ENCODE data around the gene WDR43. TPM values are rescaled to one million over a fixed set of nuclear protein-coding genes. Genes with fewer than 3 reads are reported as not detected.
"Not testable (repeated sequence)": the region's sequence is repeated elsewhere in the genome, so short reads cannot be mapped to it uniquely, and the experiment has no call there.

Gene WDR43
- total RNA-seq, 1 donor from 2014 or later = 190 TPM

DNA sequence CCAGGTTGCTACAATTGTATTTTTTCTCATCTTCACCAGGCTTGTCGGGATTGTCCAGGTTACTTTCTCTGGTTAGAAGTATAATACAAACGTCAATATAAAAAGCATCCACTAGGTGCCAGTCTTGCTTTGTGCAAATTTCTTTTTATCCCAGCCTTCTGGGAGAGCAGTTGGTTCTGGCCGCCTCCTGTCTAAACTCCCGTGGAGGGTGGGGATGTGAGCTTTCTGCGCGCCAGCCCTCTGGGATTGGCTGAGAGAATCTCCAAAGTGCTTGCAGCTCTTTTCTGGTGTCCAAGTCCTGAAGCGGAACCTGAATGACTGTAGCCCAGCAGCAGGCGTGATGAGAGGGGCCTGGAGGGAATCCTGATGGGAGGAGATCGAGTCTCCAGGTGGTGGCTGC lies 64.2 kb downstream of the WDR43 start:
- Mint-ChIP-seq H3K27me3 (peaks cover 7% of the 10 kb centered on the region), H3K9me3 (no peaks in the 10 kb centered on the region), H3K27ac (no peak overlapping the region), H3K4me3 (no peak overlapping the region), H3K4me1 (peaks cover 12% of the 10 kb centered on the region), H3K36me3 (ENCODE audit: low read depth) (no peaks in the 10 kb centered on the region)
- intact Hi-C loops (cut with micrococcal nuclease) = loop anchor here (1.0 to 2.0 kb wide), 3 partner anchors 56 to 239 kb away; no protein-coding TSS in a partner anchor
- peak; percentile 86 for DNase-seq

DNA sequence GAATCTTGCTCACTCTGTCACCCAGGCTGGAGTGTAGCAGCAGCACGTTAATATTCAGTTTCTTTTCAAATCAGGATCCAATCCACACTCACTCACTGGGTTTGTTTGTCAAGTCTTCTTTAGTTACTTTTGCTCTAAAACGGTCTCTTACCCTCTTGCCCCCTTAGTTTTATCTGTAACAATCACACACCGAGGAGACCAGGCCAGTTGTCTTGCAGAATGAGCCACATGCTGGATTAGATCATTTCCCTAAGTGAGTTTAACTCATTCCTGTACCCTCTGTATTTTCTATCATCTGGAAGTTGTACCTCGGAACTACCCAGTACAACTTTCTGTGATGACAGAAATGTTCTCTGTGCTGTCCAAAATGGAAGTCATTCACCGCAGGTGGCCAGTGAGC lies 65.9 kb downstream of the WDR43 start:
- H3K36me3 Mint-ChIP-seq (ENCODE audit: low read depth) = no peaks in the 10 kb centered on the region
- no peak for DNase-seq
- intact Hi-C loops (cut with micrococcal nuclease) = no loop called here
- H3K4me3 Mint-ChIP-seq = no peak overlapping the region
- H3K9me3 Mint-ChIP-seq = no peaks in the 10 kb centered on the region
- peaks cover 14% of the 10 kb centered on the region for H3K27me3 Mint-ChIP-seq
- H3K27ac Mint-ChIP-seq = no peak overlapping the region
- peaks cover 11% of the 10 kb centered on the region for H3K4me1 Mint-ChIP-seq

DNA sequence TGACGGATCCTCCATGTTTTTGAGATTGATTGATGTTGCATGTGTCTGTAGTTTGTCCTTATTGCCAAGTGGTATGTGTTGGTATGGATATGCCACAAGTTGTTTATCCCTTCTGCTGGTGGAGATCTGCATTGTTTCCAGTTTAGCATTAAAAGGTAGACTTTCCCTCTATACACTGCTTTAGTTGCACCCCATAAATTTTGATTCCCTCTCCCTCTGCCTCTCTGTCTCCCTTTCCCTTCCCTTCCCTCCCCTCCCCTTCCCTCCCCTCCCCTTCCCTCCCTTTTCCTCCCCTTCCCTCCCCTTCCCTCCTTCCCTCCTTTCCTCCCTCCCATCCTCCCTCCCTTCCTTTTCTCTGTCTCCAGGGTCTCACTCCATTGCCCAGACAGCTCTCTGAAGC lies 68.0 kb downstream of the WDR43 start:
- intact Hi-C loops (cut with micrococcal nuclease) = no loop called here
- no peaks in the 10 kb centered on the region for H3K36me3 Mint-ChIP-seq (ENCODE audit: low read depth)
- no peak overlapping the region for H3K4me3 Mint-ChIP-seq
- no peak for DNase-seq
- H3K9me3 Mint-ChIP-seq = no peaks in the 10 kb centered on the region
- H3K4me1 Mint-ChIP-seq = peaks cover 4% of the 10 kb centered on the region
- peaks cover 13% of the 10 kb centered on the region for H3K27me3 Mint-ChIP-seq
- no peak overlapping the region for H3K27ac Mint-ChIP-seq

DNA sequence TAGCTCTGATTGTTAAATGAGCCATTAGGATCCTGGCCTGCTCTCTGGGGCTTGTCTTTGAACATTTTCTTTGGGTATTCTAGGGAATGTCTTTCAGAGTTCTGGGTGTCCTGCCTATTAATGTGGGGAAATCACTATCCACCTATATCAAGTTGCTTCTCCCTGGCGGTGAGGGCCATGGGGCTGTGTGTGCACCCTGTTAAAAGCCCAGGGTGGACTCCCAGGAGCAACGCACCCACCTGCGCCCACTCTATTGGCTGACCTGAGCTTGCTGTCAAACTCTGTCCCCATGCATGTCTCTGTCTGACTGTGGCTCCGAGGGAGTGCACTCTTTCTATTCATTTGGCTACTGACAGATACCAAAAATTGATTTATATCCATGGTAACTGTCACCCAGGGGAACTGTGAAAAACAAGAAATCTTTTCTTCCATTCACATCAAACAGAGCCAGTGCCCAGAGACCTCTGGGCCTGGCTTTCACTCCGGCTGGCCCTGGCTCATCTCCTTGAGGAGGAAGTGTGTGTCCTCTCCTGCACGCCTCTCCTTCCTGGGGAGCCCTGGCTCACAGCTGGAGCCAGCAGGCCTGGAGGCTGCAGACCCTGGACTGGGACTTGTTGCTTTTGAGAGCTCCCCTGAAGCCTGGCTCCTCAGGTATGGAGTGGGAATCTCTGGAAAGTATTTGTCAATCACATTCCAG lies 76.1 kb downstream of the WDR43 start:
- Mint-ChIP-seq H3K4me3 (no peak overlapping the region), H3K27ac (no peak overlapping the region), H3K36me3 (ENCODE audit: low read depth) (no peaks in the 10 kb centered on the region), H3K27me3 (peaks cover 7% of the 10 kb centered on the region), H3K9me3 (no peaks in the 10 kb centered on the region), H3K4me1 (peaks cover 7% of the 10 kb centered on the region)
- intact Hi-C loops (cut with micrococcal nuclease) = no loop called here
- DNase-seq = no peak

DNA sequence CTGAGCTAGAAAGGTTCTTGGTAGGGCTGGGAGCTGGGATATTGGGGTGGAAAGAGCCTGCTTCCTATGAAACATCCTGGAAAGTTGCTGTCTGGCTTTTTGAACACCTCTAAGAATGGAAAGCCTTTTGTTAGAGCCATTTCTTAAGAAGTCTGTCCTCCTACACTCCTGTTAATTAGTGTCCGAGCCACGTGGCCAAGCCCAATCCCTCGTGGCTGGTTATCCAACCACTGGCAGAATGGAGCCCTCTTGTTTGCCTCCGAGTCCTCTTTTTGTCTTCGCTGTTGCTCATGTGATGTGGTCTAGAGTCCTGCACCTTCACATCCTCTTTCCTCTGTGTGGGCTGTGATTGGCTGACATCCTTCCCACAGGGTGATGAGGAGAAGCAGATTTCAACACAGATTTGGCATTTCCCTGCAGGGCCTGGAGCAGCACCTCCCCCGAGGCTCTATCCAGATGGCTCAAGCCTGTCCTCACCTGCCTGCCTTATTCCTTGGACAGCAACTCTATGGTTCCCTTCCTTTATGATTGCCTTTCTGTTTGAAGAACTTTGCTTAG lies 78.4 kb downstream of the WDR43 start:
- Mint-ChIP-seq H3K27ac (no peak overlapping the region), H3K4me3 (no peak overlapping the region), H3K27me3 (peaks cover 6% of the 10 kb centered on the region), H3K36me3 (ENCODE audit: low read depth) (no peaks in the 10 kb centered on the region), H3K9me3 (no peaks in the 10 kb centered on the region), H3K4me1 (peaks cover 7% of the 10 kb centered on the region)
- DNase-seq = no peak
- intact Hi-C loops (cut with micrococcal nuclease) = no loop called here

DNA sequence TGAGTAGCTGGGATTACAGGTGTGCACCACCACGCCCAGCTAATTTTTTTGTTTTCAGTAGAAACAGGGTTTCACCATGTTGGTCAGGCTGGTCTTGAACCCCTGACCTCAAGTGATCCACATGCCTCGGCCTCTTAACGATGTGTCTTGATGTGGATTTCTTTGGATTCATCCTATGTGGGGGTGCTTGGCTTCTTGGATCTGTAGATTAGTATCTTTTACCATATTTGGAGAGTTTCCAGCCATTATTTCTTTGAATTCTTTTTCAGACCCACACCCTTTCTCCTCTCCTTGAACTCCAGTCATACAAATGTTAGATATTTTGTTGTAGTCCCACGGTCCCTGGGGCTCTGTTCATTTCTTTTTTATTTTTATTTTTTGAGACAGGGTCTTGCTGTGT lies 79.8 kb downstream of the WDR43 start:
- no peak for DNase-seq
- Mint-ChIP-seq H3K4me3 (no peak overlapping the region), H3K9me3 (no peaks in the 10 kb centered on the region), H3K27me3 (peaks cover 6% of the 10 kb centered on the region), H3K4me1 (peaks cover 7% of the 10 kb centered on the region), H3K36me3 (ENCODE audit: low read depth) (no peaks in the 10 kb centered on the region), H3K27ac (no peak overlapping the region)
- intact Hi-C loops (cut with micrococcal nuclease) = no loop called here

DNA sequence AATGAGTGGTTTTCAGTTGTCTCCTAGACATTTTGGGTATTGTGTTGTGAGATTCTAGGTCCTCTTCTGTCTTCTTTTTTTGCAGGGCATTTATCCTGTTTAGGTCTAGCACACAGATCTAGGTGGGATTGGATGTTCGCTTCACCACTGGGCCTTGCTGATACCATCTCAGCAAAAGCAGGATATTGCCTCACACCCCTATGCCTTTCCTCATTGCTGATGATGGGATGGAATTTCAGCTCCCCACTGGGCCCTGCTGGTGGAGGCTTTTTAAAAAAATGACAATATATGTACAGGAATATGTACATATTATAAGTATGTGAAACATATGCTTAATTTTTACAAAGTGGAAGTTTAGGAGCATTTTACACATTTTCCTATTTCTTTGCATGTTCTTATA lies 81.2 kb downstream of the WDR43 start:
- Mint-ChIP-seq H3K9me3 (no peaks in the 10 kb centered on the region), H3K27me3 (peaks cover 6% of the 10 kb centered on the region), H3K27ac (no peak overlapping the region), H3K36me3 (ENCODE audit: low read depth) (no peaks in the 10 kb centered on the region), H3K4me1 (peaks cover 7% of the 10 kb centered on the region), H3K4me3 (no peak overlapping the region)
- intact Hi-C loops (cut with micrococcal nuclease) = no loop called here
- DNase-seq = no peak

DNA sequence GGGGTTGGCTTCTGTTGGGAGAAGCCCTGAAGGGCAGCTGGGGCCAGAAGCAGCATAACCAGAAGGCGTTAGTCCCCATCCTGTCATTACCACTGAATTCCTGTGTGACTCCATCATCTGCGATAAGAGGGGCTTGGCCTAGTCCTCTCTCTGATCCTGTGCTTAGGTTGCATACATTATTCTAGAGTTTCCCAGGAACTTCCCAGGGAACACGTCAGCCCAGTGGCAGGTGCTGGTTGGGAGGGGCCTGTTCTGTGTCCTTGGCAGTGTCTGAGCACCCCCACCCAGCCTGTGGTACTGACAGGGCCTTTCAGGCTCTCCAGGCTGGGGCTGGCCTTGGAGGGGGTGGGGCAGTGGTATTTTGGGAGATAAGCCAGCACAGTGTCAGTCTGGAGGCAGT lies 82.1 kb downstream of the WDR43 start:
- no peak for DNase-seq
- no peaks in the 10 kb centered on the region for H3K36me3 Mint-ChIP-seq (ENCODE audit: low read depth)
- intact Hi-C loops (cut with micrococcal nuclease) = no loop called here
- no peak overlapping the region for H3K27ac Mint-ChIP-seq
- no peak overlapping the region for H3K4me3 Mint-ChIP-seq
- peaks cover 6% of the 10 kb centered on the region for H3K27me3 Mint-ChIP-seq
- H3K9me3 Mint-ChIP-seq = no peaks in the 10 kb centered on the region
- H3K4me1 Mint-ChIP-seq = peaks cover 7% of the 10 kb centered on the region

DNA sequence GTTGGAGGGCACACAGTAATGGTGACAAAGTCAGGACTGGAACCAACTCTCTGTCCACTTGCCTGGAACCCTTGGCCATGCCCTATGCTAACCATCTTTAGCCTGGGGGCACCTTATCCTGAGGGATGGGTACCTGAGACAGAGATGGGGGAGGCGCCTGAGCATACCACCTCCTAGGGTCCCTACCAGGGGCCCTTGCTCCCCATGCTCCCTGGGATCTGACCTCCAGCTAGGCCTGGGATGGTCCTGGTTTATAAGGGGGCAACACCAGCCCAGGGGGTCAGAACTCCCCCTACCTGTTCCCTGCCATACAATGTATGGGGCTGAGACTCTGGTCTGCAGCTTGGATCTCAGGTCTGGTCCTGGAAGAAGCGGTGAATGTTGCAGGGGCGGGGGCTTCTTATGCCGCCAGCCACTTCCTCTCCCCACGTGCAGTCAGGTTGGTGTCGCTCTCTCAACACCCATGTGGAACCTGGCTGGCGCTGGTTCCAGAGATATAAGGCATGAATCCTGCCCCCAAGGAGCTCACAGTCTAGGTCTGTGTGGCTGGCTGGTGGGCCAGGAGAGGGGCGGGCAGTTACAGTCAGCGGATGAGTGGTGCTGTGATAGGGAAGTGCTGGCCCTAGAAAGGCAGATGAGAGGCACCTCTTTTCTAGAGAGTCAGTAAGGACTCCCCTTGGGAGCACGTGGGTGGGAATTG lies 82.9 kb downstream of the WDR43 start:
- Mint-ChIP-seq H3K4me3 (no peak overlapping the region), H3K36me3 (ENCODE audit: low read depth) (no peaks in the 10 kb centered on the region), H3K27me3 (peaks cover 6% of the 10 kb centered on the region), H3K9me3 (no peaks in the 10 kb centered on the region), H3K4me1 (peaks cover 7% of the 10 kb centered on the region), H3K27ac (no peak overlapping the region)
- no peak for DNase-seq
- intact Hi-C loops (cut with micrococcal nuclease) = no loop called here

DNA sequence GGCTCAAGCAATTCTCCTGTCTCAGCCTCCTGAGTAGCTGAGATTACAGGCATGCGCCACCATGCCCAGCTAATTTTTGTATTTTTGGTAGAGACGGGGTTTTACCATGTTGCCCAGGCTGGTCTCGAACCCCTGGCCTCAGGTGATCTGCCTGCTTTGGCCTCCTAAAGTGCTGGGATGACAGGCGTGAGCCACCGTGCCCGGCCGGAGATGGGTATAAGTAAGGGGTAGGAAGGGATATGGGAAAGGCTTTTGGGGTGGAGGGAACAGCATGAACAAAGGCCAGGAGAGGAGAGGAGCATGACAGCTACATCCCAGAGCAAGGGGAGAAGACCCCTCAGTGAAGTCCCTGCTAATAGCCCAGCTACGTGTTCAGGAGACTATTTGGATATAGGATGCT lies 83.5 kb downstream of the WDR43 start:
- DNase-seq; H3K27ac Mint-ChIP-seq; H3K9me3 Mint-ChIP-seq; intact Hi-C loops (cut with micrococcal nuclease); H3K36me3 Mint-ChIP-seq (ENCODE audit: low read depth); H3K27me3 Mint-ChIP-seq; H3K4me3 Mint-ChIP-seq; H3K4me1 Mint-ChIP-seq: not testable (repeated sequence)

DNA sequence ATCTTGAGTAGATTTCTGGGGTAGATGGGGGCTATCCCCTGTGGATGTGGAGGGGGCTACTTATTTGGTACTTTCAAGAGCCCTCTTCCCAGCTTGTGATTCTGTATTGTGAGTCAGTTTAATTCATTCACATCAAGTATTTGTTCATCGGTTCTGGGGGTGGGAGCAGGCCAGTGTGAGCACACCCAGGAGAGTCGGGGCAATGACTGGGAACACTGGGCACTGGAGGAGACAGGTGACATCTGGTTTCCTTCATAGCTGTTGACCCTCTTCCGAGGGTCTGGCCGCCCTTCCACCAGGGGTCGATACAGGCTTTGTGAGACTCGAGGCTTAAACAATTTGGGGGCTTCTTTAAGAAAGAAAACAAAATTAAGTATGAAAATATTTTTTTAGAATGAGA lies 84.1 kb downstream of the WDR43 start:
- Mint-ChIP-seq H3K27ac (no peak overlapping the region), H3K27me3 (peaks cover 4% of the 10 kb centered on the region), H3K4me1 (no peaks in the 10 kb centered on the region), H3K4me3 (no peak overlapping the region), H3K9me3 (no peaks in the 10 kb centered on the region), H3K36me3 (ENCODE audit: low read depth) (no peaks in the 10 kb centered on the region)
- intact Hi-C loops (cut with micrococcal nuclease) = no loop called here
- DNase-seq = no peak

DNA sequence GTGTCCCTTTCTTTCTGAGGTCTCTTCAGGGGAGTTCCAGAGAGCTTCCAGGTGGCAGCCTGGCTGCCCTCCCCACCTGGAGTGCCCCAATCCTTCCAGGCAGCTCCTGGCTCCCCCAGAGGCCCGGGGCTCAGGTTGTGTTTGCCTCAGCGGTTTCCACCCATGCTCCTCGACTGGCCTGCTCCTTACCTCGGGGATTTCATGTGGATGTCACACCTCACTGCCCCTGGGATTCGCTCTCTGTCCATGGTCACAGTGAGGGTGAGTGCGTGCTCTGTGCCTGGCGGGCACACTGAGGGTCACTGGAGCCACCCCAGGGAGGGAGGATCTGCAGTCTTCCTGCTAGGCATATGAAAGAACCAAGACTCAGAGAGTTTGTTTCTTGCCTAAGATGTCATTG lies 84.6 kb downstream of the WDR43 start:
- peaks cover 2% of the 10 kb centered on the region for H3K27me3 Mint-ChIP-seq
- no peak overlapping the region for H3K4me3 Mint-ChIP-seq
- DNase-seq = no peak
- H3K4me1 Mint-ChIP-seq = no peaks in the 10 kb centered on the region
- H3K36me3 Mint-ChIP-seq (ENCODE audit: low read depth) = no peaks in the 10 kb centered on the region
- no peak overlapping the region for H3K27ac Mint-ChIP-seq
- no peaks in the 10 kb centered on the region for H3K9me3 Mint-ChIP-seq
- intact Hi-C loops (cut with micrococcal nuclease) = no loop called here

DNA sequence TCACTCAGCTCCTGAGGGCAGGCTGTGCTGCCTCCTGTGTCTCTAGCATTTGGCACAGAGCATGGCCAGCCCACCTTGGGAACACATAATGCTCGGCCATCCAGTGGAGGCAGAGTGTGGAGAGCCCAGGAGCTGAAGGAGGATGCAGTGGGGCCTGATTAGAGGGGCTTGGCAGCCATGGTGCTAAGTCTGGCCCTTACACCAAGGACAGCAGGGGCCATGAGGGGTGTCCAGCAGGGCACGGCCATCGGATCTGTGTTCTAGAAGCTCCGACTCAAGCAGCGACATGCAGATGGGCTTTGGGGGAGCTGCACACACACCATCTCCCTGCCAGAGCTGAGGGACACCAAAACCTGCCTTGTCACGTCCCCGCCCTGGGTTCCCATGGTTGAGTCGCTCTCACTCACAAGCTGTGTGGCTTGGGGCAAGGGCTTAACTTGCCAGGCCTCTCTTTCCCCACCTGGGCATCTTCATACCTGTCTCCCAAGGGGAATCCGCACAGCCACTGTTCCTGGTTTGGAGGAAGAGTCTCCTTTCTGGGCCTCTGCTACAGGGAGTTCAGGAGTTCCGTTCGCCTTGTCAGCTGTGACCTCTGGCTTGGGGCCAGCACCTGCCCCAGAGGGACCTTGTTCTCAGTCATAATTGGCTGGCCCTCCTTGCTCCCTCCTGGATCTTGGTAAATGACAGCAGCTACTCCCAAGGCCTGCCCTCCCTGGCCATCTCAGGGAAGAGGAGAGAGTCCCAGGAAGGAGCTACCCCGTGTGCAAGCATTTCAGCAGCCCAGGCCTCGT lies 85.3 kb downstream of the WDR43 start:
- Mint-ChIP-seq H3K9me3 (no peaks in the 10 kb centered on the region), H3K27me3 (no peaks in the 10 kb centered on the region), H3K4me3 (no peak overlapping the region), H3K27ac (no peak overlapping the region), H3K36me3 (ENCODE audit: low read depth) (no peaks in the 10 kb centered on the region), H3K4me1 (no peaks in the 10 kb centered on the region)
- intact Hi-C loops (cut with micrococcal nuclease) = no loop called here
- DNase-seq = no peak

All from activated CD4-positive, alpha-beta T cell treated with anti-CD3 and anti-CD28 coated beads, Interleukin-2, amount 10 ng/mL, durations not matched to agents 24 days and 14 days (primary cell).